Body of pancreas (tissue), 4 donors: Measurements from ENCODE around the gene FAM217B. TPM values are rescaled to one million over a fixed set of nuclear protein-coding genes. Genes with fewer than 3 reads are reported as not detected.
A peak's percentile ranks its signal among the peaks of the same experiment; 100 is the strongest.

ENCODE experiments used
- ATAC-seq: fragments of 150-250 bp; one replicate; pipeline ENCODE4 v1.9.1; 2016
- DNase-seq, 4 donors: peaks; one replicate each; pipeline ENCODE4 v3.0.0-alpha.2; 2019
- H3K27ac ChIP-seq, 4 donors: fragments of 200-600 bp; sonication (generic); 1 replicate in 3 of 4; 2 replicates in 1 of 4; pipeline versions ENCODE4 v1.5.1 to v1.6.1; 2016 to 2019; ENCODE audit warnings: mild to moderate bottlenecking in 1 of 4, mixed read lengths in 1 of 4, moderate library complexity in 1 of 4
- H3K27me3 ChIP-seq, 2 donors: fragments of 200-600 bp; sonication (generic); one replicate each; pipeline ENCODE4 v1.6.0; 2016; ENCODE audit warnings: mild to moderate bottlenecking in 1 of 2
- H3K36me3 ChIP-seq, 2 donors: fragments of 200-600 bp; sonication (generic); replicated peaks in 1 of 2; 2 replicates each; pipeline ENCODE4 v1.5.1; 2016; ENCODE audit warnings: low read depth in 2 of 2; ENCODE audit not compliant: insufficient read depth in 1 of 2
- H3K4me1 ChIP-seq: fragments of 200-600 bp; sonication (generic); one replicate; pipeline ENCODE4 v1.6.0; 2016
- H3K4me3 ChIP-seq, 2 donors: fragments of 200-600 bp; sonication (generic); 1 replicate in 1 of 2; 2 replicates in 1 of 2; pipeline ENCODE4 v1.5.1; 2016 to 2019
- H3K9me3 ChIP-seq, 3 donors: fragments of 200-600 bp; sonication (generic); 1 replicate in 2 of 3; 2 replicates in 1 of 3; pipeline ENCODE4 v1.5.1; 2016
- CTCF ChIP-seq, 7 experiments: fragments of 450-650 bp in 4 of 7; fragments of 200-600 bp in 3 of 7; sonication (generic) in 3 of 7; IDR thresholded peaks; one replicate each; pipeline ENCODE4 v1.5.1; 2016 to 2019; ENCODE audit warnings: antibody characterized with exemption in 7 of 7
- POLR2A ChIP-seq, 3 donors: fragments of 450-650 bp; IDR thresholded peaks; one replicate each; pipeline ENCODE4 v1.6.1; 2016; ENCODE audit warnings: antibody characterized with exemption in 3 of 3, mild to moderate bottlenecking in 2 of 3
- WGBS, 2 donors: methylation state at CpG; one replicate each; pipeline ENCODE4 v1.1.5; 2017; 5-methylcytosine and 5-hydroxymethylcytosine counted together
- intact Hi-C: fragments of 100-400 bp; cut with DNase I; formaldehyde crosslinking; loops from one replicate; pipeline ENCODE4 v1.15.1; 2023
- total RNA-seq, 2 donors: library from RNA; depleted of rRNA; stranded (reverse); fragments of >200 nt; gene quantifications; one replicate each; pipeline ENCODE4 v1.1.0, GENCODE V29; 2016

Gene FAM217B
- total RNA-seq, 2 donors from 2014 or later = 2.6 to 3.6 TPM

- ATAC-seq = no peak
- Histone ChIP-seq H3K36me3 (peaks cover 2 to 5% of the 10 kb centered on the region in 2 donors), H3K4me3 (no peak overlapping the region), H3K4me1 (peaks cover 12% of the 10 kb centered on the region), H3K27ac (no peak overlapping the region), H3K27me3 (no peaks in the 10 kb centered on the region), H3K9me3 (no peaks in the 10 kb centered on the region)
- WGBS, 2 donors = 77 to 82% methylated on average over 2 of the region's 2 CpGs
- TF ChIP-seq POLR2A (IDR thresholded peaks at IDR 0.05) (no peak), CTCF (IDR thresholded peaks at IDR 0.05) (no peak)
- intact Hi-C loops = no loop called here
- DNase-seq = no peak
Measured at GRCh38 chr20:59945731-59946130, 5.5 kb downstream of the FAM217B start.

DNA sequence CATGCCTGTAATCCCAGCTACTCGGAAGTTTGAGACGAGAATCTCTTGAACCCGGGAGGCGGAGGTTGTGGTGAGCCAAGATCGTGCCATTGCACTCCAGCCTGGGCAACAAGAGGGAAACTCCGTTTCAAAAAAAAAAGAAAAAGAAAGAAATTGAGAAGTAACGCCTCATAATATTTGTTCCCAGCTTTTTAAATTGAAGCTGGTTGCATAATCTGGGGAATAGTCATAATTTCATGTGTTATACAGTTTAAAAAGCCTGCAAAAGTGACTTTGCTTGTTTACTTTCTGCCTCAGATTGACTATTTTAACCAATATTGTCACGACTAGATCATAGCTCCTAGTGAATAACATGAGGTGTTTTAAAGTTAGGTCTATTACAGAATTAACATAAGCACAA, 7.2 kb downstream of the FAM217B start:
- TF ChIP-seq POLR2A (IDR thresholded peaks at IDR 0.05) = no peak
- TF ChIP-seq CTCF (IDR thresholded peaks at IDR 0.05) = no peak
- Histone ChIP-seq H3K27me3 (no peaks in the 10 kb centered on the region), H3K36me3 (peaks cover 2 to 5% of the 10 kb centered on the region in 2 donors), H3K4me1 (no peaks in the 10 kb centered on the region), H3K9me3 (no peaks in the 10 kb centered on the region), H3K4me3 (no peak overlapping the region), H3K27ac (no peak overlapping the region)
- WGBS, 2 donors = 75 to 94% methylated on average over 8 of the region's 8 CpGs
- DNase-seq (no peak), ATAC-seq (no peak)
- intact Hi-C loops = no loop called here

GRCh38 chr20:59948212-59948611, 8.0 kb downstream of the FAM217B start:
- H3K27me3 ChIP-seq = no peaks in the 10 kb centered on the region
- H3K4me1 ChIP-seq = no peaks in the 10 kb centered on the region
- ATAC-seq = no peak

DNA sequence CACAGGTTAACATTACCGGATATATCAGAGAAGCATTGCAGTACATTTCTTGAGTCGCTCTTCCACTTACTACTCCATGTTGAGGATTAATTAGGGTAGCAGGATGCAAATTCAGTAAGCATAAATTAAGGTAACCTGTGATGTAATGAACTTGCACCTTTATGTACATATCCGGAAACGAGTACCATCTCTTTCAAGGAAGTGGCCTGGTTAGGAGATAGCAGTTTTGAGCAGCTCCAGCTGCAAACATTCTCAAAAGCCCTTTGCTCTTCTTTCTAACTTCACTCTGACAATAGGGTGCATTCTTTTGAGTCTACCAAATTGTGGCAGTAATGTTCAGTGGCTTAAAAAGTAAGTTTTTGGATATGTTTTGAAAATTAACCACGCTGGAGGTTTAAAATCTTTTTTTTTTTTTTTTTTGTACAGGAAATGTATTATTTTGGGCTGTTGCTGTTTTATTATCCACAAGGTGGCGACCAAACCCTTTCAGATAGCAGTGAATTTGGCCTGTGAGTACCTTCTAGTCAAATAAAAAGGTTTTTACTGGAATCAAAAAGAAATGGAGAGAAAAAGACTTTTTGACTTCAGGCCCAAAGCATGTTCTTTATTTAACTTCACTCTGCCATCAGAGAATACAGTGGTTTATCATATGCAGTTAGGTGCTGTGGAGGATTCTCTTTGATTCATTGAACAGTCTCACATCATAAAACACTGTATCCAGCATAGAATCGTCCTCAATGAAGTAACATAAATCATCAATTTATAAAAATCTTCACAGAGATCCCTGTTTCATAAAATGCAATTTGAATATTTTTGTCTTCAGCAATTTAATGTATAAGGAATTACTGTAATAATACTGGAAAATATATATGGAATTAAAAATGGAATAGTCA, 8.9 kb downstream of the FAM217B start:
- no peak overlapping the region for H3K27ac ChIP-seq
- no peaks in the 10 kb centered on the region for H3K9me3 ChIP-seq
- intact Hi-C loops = no loop called here
- WGBS, 2 donors = 41 to 43% methylated on average over 7 of the region's 7 CpGs
- DNase-seq = peak in 2 of 4 donors; percentile 34 to 57
- TF ChIP-seq POLR2A (IDR thresholded peaks at IDR 0.05) = no peak
- TF ChIP-seq CTCF (IDR thresholded peaks at IDR 0.05) = peak; percentile 30 to 72 (median 54)
- no peak for ATAC-seq
- peaks cover 2 to 3% of the 10 kb centered on the region in 2 donors for H3K36me3 ChIP-seq
- H3K4me1 ChIP-seq = no peaks in the 10 kb centered on the region
- no peaks in the 10 kb centered on the region for H3K27me3 ChIP-seq
- H3K4me3 ChIP-seq = no peak overlapping the region

More at GRCh38 chr20:59948212-59948611, 8.0 kb downstream of the FAM217B start:
- TF ChIP-seq CTCF (IDR thresholded peaks at IDR 0.05) (no peak), POLR2A (IDR thresholded peaks at IDR 0.05) (no peak)
- no peak overlapping the region for H3K4me3 ChIP-seq
- WGBS, 2 donors = 32 to 51% methylated on average over 1 of the region's 1 CpG
- intact Hi-C loops = no loop called here
- peaks cover 2 to 5% of the 10 kb centered on the region in 2 donors for H3K36me3 ChIP-seq
- no peak for DNase-seq
- no peak overlapping the region for H3K27ac ChIP-seq
- no peaks in the 10 kb centered on the region for H3K9me3 ChIP-seq
